ENCODE measurements around the gene CAB39. TPM values are rescaled to one million over a fixed set of nuclear protein-coding genes. Genes with fewer than 3 reads are reported as not detected.

The CAB39 gene
- polyA plus RNA-seq, 3 donors, result 87.3 to 99.9 (median 91.3) TPM

GRCh38 chr2:230779126-230779525 is 66.5 kb downstream of the CAB39 start:
- DNase-seq (ENCODE audit: low read depth in 3 of 3, low spot score in 2 of 3), result no peak

GRCh38 chr2:230779607-230780006 is 67.0 kb downstream of the CAB39 start:
- no peak for DNase-seq (ENCODE audit: low read depth in 3 of 3, low spot score in 2 of 3)

GRCh38 chr2:230781130-230781797 is 68.6 kb downstream of the CAB39 start:
- peak in 1 of 3 donors; percentile 65 for DNase-seq (ENCODE audit: low read depth in 3 of 3, low spot score in 2 of 3)

- DNase-seq (ENCODE audit: low read depth in 3 of 3, low spot score in 2 of 3), result no peak
Observed at GRCh38 chr2:230783101-230783500, 70.5 kb downstream of the CAB39 start.

GRCh38 chr2:230784795-230785194 is 72.2 kb downstream of the CAB39 start:
- no peak for DNase-seq (ENCODE audit: low read depth in 3 of 3, low spot score in 2 of 3)

- no peak for DNase-seq (ENCODE audit: low read depth in 3 of 3, low spot score in 2 of 3)
Observed at GRCh38 chr2:230785346-230785745, 72.7 kb downstream of the CAB39 start.

- DNase-seq (ENCODE audit: low read depth in 3 of 3, low spot score in 2 of 3), result no peak
Observed at GRCh38 chr2:230787101-230787500, 74.5 kb downstream of the CAB39 start.

- DNase-seq (ENCODE audit: low read depth in 3 of 3, low spot score in 2 of 3), result no peak
Observed at GRCh38 chr2:230788554-230789175, 76.0 kb downstream of the CAB39 start.

- DNase-seq (ENCODE audit: low read depth in 3 of 3, low spot score in 2 of 3), result no peak
Observed at GRCh38 chr2:230790981-230791380, 78.3 kb downstream of the CAB39 start.

- DNase-seq (ENCODE audit: low read depth in 3 of 3, low spot score in 2 of 3), result no peak
Observed at GRCh38 chr2:230793572-230794359, 81.1 kb downstream of the CAB39 start.

- DNase-seq (ENCODE audit: low read depth in 3 of 3, low spot score in 2 of 3), result no peak
Observed at GRCh38 chr2:230794497-230794896, 81.9 kb downstream of the CAB39 start.

- DNase-seq (ENCODE audit: low read depth in 3 of 3, low spot score in 2 of 3), result no peak
Observed at GRCh38 chr2:230795856-230796255, 83.2 kb downstream of the CAB39 start.

GRCh38 chr2:230796280-230796862 is 83.7 kb downstream of the CAB39 start:
- no peak for DNase-seq (ENCODE audit: low read depth in 3 of 3, low spot score in 2 of 3)

GRCh38 chr2:230797515-230798495 is 85.2 kb downstream of the CAB39 start:
- DNase-seq (ENCODE audit: low read depth in 3 of 3, low spot score in 2 of 3), result no peak

- no peak for DNase-seq (ENCODE audit: low read depth in 3 of 3, low spot score in 2 of 3)
Observed at GRCh38 chr2:230798769-230799399, 86.2 kb downstream of the CAB39 start.

- DNase-seq (ENCODE audit: low read depth in 3 of 3, low spot score in 2 of 3), result no peak
Observed at GRCh38 chr2:230805353-230806017, 92.8 kb downstream of the CAB39 start.

- DNase-seq (ENCODE audit: low read depth in 3 of 3, low spot score in 2 of 3), result no peak
Observed at GRCh38 chr2:230807729-230808128, 95.1 kb downstream of the CAB39 start.

- no peak for DNase-seq (ENCODE audit: low read depth in 3 of 3, low spot score in 2 of 3)
Observed at GRCh38 chr2:230809015-230809414, 96.4 kb downstream of the CAB39 start.

GRCh38 chr2:230809677-230810251 is 97.1 kb downstream of the CAB39 start:
- no peak for DNase-seq (ENCODE audit: low read depth in 3 of 3, low spot score in 2 of 3)

Data from right renal cortex interstitium (tissue), 3 donors.